ENCODE results near the gene PDGFB.

DNA sequence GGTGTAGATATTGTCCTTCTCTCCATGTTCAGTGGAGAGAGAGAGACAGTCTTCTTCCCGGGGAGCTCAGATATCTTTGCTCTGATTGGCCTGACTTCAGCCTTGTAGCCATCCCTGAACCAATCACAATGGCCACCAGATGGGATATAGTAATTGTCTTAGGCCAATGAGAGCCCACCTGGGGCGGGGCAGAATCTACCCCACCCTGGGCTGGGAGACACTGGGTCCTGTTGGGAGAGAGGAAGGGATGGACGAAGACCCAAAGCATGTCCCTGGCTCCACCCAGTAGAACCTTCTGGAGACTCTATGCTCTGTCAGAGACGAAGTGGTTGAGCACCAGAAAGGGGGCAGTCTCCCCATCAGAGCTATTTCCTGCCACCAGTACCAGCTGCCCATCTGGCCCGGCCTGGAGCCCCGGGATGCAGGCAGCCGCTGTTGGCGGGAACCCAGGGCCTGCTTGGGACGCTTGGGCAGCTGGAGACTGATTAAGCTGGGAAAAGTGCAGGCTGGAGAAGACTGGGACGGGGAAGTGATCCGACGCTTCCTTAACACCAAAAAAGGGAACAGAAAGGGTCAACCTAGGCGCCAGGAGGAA, 60.7 kb downstream of the PDGFB start:
- TF ChIP-seq, protein P1, sequence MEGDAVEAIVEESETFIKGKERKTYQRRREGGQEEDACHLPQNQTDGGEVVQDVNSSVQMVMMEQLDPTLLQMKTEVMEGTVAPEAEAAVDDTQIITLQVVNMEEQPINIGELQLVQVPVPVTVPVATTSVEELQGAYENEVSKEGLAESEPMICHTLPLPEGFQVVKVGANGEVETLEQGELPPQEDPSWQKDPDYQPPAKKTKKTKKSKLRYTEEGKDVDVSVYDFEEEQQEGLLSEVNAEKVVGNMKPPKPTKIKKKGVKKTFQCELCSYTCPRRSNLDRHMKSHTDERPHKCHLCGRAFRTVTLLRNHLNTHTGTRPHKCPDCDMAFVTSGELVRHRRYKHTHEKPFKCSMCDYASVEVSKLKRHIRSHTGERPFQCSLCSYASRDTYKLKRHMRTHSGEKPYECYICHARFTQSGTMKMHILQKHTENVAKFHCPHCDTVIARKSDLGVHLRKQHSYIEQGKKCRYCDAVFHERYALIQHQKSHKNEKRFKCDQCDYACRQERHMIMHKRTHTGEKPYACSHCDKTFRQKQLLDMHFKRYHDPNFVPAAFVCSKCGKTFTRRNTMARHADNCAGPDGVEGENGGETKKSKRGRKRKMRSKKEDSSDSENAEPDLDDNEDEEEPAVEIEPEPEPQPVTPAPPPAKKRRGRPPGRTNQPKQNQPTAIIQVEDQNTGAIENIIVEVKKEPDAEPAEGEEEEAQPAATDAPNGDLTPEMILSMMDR (IDR thresholded peaks at IDR 0.05) = no peak
- TF ChIP-seq POLR2A (IDR thresholded peaks at IDR 0.05) = no peak

All from sigmoid colon (tissue), 3 donors.